Cardiac muscle cell (in vitro differentiated cells and primary cell): ENCODE results near the gene SEMA4G. TPM values are rescaled to one million over a fixed set of nuclear protein-coding genes. Genes with fewer than 3 reads are reported as not detected.

Source experiments
- DNase-seq, 2 donors: peaks; one replicate each; pipeline versions ENCODE4 v3.0.0 to v3.0.0-alpha.2; 2010 to 2017; ENCODE audit warnings: low read depth in 1 of 2, low spot score in 1 of 2
- H3K27ac ChIP-seq: fragments of 200-600 bp; sonication (generic); 2 replicates; pipeline ENCODE4 v1.5.1; 2016
- H3K27me3 ChIP-seq: fragments of 200-600 bp; sonication (generic); 2 replicates; pipeline ENCODE4 v1.6.0; 2016; ENCODE audit warnings: control low read depth
- H3K36me3 ChIP-seq: fragments of 200-600 bp; sonication (generic); 2 replicates; pipeline ENCODE4 v1.5.1; 2016; ENCODE audit warnings: control low read depth
- H3K4me1 ChIP-seq: fragments of 200-600 bp; sonication (generic); 2 replicates; pipeline ENCODE4 v1.8.1; 2017; ENCODE audit warnings: low read depth, mild to moderate bottlenecking, mixed run types
- H3K4me3 ChIP-seq: fragments of 200-600 bp; sonication (generic); 2 replicates; pipeline ENCODE4 v1.5.1; 2016; ENCODE audit warnings: mild to moderate bottlenecking
- H3K9me3 ChIP-seq: fragments of 200-600 bp; sonication (generic); 2 replicates; pipeline ENCODE4 v1.5.1; 2017; ENCODE audit warnings: low read depth, mild to moderate bottlenecking, control low read depth
- CTCF ChIP-seq: IDR thresholded peaks from 2 replicates; pipeline ENCODE4 v1.5.1; 2012; ENCODE audit warnings: low read depth, mild to moderate bottlenecking, low read length
- polyA plus RNA-seq: library from polyadenylated mRNA; unstranded; fragments of >200 nt; fragmentation: Nextera tagmentation; extraction: Ambion mirVana; gene quantifications from 2 replicates; pipeline ENCODE4 v1.2.1, GENCODE V29; 2016
- total RNA-seq: library from RNA; depleted of rRNA; stranded (reverse); fragments of >200 nt; gene quantifications from 2 replicates; pipeline ENCODE4 v1.2.3, GENCODE V29; 2016

The SEMA4G gene
- total and polyA plus RNA-seq, 2 experiments from 2014 or later, result 7.0 to 18.1 TPM

GRCh38 chr10:101013365-101013825 is 44.1 kb downstream of the SEMA4G start:
- Histone ChIP-seq H3K4me3 (no peak overlapping the region), H3K9me3 (no peaks in the 10 kb centered on the region), H3K36me3 (no peaks in the 10 kb centered on the region), H3K4me1 (peaks cover 11% of the 10 kb centered on the region), H3K27ac (no peak overlapping the region), H3K27me3 (peaks cover 15% of the 10 kb centered on the region)
- DNase-seq, result no peak
- TF ChIP-seq CTCF, result no peak

GRCh38 chr10:101014230-101014884 is 45.1 kb downstream of the SEMA4G start:
- TF ChIP-seq CTCF, result peak; percentile 97

GRCh38 chr10:101014966-101015581 is 45.8 kb downstream of the SEMA4G start:
- H3K9me3 ChIP-seq, result no peaks in the 10 kb centered on the region
- H3K4me1 ChIP-seq, result peaks cover 14% of the 10 kb centered on the region
- DNase-seq, result peak in 1 of 2 donors; percentile 53
- H3K27ac ChIP-seq, result no peak overlapping the region
- H3K27me3 ChIP-seq, result peaks cover 20% of the 10 kb centered on the region
- no peak overlapping the region for H3K4me3 ChIP-seq
- no peaks in the 10 kb centered on the region for H3K36me3 ChIP-seq
- no peak for TF ChIP-seq CTCF

More at GRCh38 chr10:101014230-101014884, 45.1 kb downstream of the SEMA4G start:
- Histone ChIP-seq H3K27me3 (peaks cover 20% of the 10 kb centered on the region), H3K4me3 (no peak overlapping the region), H3K36me3 (no peaks in the 10 kb centered on the region), H3K9me3 (no peaks in the 10 kb centered on the region), H3K27ac (no peak overlapping the region), H3K4me1 (peaks cover 14% of the 10 kb centered on the region)
- peak; percentile 68 to 80 for DNase-seq

GRCh38 chr10:101015582-101015973 is 46.3 kb downstream of the SEMA4G start:
- no peak for TF ChIP-seq CTCF
- no peaks in the 10 kb centered on the region for H3K9me3 ChIP-seq
- peaks cover 14% of the 10 kb centered on the region for H3K4me1 ChIP-seq
- no peak for DNase-seq
- H3K36me3 ChIP-seq, result no peaks in the 10 kb centered on the region
- no peak overlapping the region for H3K27ac ChIP-seq
- no peak overlapping the region for H3K4me3 ChIP-seq
- H3K27me3 ChIP-seq, result peaks cover 20% of the 10 kb centered on the region

- no peak overlapping the region for H3K27ac ChIP-seq
- peaks cover 20% of the 10 kb centered on the region for H3K27me3 ChIP-seq
- H3K4me3 ChIP-seq, result no peak overlapping the region
- H3K36me3 ChIP-seq, result no peaks in the 10 kb centered on the region
- no peaks in the 10 kb centered on the region for H3K9me3 ChIP-seq
- no peak for TF ChIP-seq CTCF
- no peak for DNase-seq
- H3K4me1 ChIP-seq, result peaks cover 7% of the 10 kb centered on the region
Observed at GRCh38 chr10:101016814-101017213, 47.5 kb downstream of the SEMA4G start.
